ENCODE data around the gene PEX16. TPM values are rescaled to one million over a fixed set of nuclear protein-coding genes. Genes with fewer than 3 reads are reported as not detected.

PEX16 gene
- total and polyA plus RNA-seq, 5 donors from 2014 or later = 52.6 to 64.1 (median 61.4) TPM

- H3K36me3 Mint-ChIP-seq = peaks cover 6% of the 10 kb centered on the region
- peaks cover 30% of the 10 kb centered on the region for H3K27me3 Mint-ChIP-seq
- Histone ChIP-seq H3K9me3 (ENCODE audit: control insufficient read depth in 2 of 2, low read length in 2 of 2) (no peaks in the 10 kb centered on the region), H3K36me3 (ENCODE audit: control insufficient read depth, insufficient read depth, low read length) (no peaks in the 10 kb centered on the region), H3K27ac (ENCODE audit: insufficient read depth, low read length, poor library complexity, severe bottlenecking) (no peak overlapping the region), H3K4me1 (ENCODE audit: control insufficient read depth, insufficient read depth, low read length, poor library complexity, severe bottlenecking) (peaks cover 9% of the 10 kb centered on the region), H3K27me3 (ENCODE audit: control insufficient read depth, insufficient read depth, low read length) (no peaks in the 10 kb centered on the region), H3K4me3 (ENCODE audit: low read depth, low read length) (no peak overlapping the region)
- H3K27ac Mint-ChIP-seq = no peak overlapping the region
- no peak for DNase-seq
- peaks cover 0 to 5% (median 0%) of the 10 kb centered on the region in 4 donors for H3K4me1 Mint-ChIP-seq
- no peak for ATAC-seq (ENCODE audit: low read depth in 2 of 2)
- peaks cover 0 to 7% (median 0%) of the 10 kb centered on the region in 7 donors for H3K9me3 Mint-ChIP-seq
- no peak overlapping the region for H3K4me3 Mint-ChIP-seq
Measured at GRCh38 chr11:45889966-45890365, 27.7 kb downstream of the PEX16 start.

DNA sequence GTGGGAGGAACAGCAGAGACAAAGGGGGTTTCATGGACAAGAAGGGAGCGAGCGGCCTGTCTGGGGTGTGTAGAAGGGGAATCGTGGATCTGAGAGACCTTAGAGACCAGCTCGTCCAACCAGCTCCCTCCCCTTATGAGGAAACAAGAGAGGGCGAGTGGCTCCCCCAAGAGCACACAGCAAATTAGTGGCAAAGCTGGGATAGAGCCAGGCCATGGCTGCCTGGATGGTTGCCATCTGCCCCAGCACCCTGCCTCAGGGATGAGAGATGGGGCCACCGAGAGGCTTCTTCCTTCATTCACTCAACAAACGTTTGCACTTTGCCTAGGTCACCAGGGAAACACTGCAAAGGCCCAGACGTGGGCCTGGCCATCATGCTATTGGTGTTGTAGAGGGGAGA is 28.1 kb downstream of the PEX16 start:
- Mint-ChIP-seq H3K27ac (no peak overlapping the region), H3K4me3 (no peak overlapping the region), H3K9me3 (peaks cover 0 to 5% (median 0%) of the 10 kb centered on the region in 7 donors), H3K4me1 (peaks cover 0 to 8% (median 2%) of the 10 kb centered on the region in 4 donors), H3K36me3 (peaks cover 6% of the 10 kb centered on the region), H3K27me3 (peaks cover 25% of the 10 kb centered on the region)
- no peaks in the 10 kb centered on the region for H3K27me3 ChIP-seq (ENCODE audit: control insufficient read depth, insufficient read depth, low read length)
- no peaks in the 10 kb centered on the region for H3K36me3 ChIP-seq (ENCODE audit: control insufficient read depth, insufficient read depth, low read length)
- ATAC-seq (ENCODE audit: low read depth in 2 of 2) (no peak), DNase-seq (no peak)
- no peak overlapping the region for H3K27ac ChIP-seq (ENCODE audit: insufficient read depth, low read length, poor library complexity, severe bottlenecking)
- H3K4me1 ChIP-seq (ENCODE audit: control insufficient read depth, insufficient read depth, low read length, poor library complexity, severe bottlenecking) = peaks cover 10% of the 10 kb centered on the region
- no peak overlapping the region for H3K4me3 ChIP-seq (ENCODE audit: low read depth, low read length)
- no peaks in the 10 kb centered on the region for H3K9me3 ChIP-seq (ENCODE audit: control insufficient read depth in 2 of 2, low read length in 2 of 2)

- Histone ChIP-seq H3K4me1 (ENCODE audit: control insufficient read depth, insufficient read depth, low read length, poor library complexity, severe bottlenecking) (peaks cover 10% of the 10 kb centered on the region), H3K36me3 (ENCODE audit: control insufficient read depth, insufficient read depth, low read length) (no peaks in the 10 kb centered on the region), H3K27me3 (ENCODE audit: control insufficient read depth, insufficient read depth, low read length) (no peaks in the 10 kb centered on the region), H3K9me3 (ENCODE audit: control insufficient read depth in 2 of 2, low read length in 2 of 2) (no peaks in the 10 kb centered on the region), H3K4me3 (ENCODE audit: low read depth, low read length) (no peak overlapping the region), H3K27ac (ENCODE audit: insufficient read depth, low read length, poor library complexity, severe bottlenecking) (no peak overlapping the region)
- peaks cover 6% of the 10 kb centered on the region for H3K36me3 Mint-ChIP-seq
- no peak overlapping the region for H3K27ac Mint-ChIP-seq
- H3K4me1 Mint-ChIP-seq = peaks cover 0 to 13% (median 6%) of the 10 kb centered on the region in 4 donors
- H3K27me3 Mint-ChIP-seq = peaks cover 17% of the 10 kb centered on the region
- peak overlapping the region in 2 of 4 donors; percentile 45 to 63 for H3K4me3 Mint-ChIP-seq
- ATAC-seq (ENCODE audit: low read depth in 2 of 2) = no peak
- DNase-seq = no peak
- peaks cover 0 to 5% (median 0%) of the 10 kb centered on the region in 7 donors for H3K9me3 Mint-ChIP-seq
Measured at GRCh38 chr11:45887587-45887986, 30.1 kb downstream of the PEX16 start.

DNA sequence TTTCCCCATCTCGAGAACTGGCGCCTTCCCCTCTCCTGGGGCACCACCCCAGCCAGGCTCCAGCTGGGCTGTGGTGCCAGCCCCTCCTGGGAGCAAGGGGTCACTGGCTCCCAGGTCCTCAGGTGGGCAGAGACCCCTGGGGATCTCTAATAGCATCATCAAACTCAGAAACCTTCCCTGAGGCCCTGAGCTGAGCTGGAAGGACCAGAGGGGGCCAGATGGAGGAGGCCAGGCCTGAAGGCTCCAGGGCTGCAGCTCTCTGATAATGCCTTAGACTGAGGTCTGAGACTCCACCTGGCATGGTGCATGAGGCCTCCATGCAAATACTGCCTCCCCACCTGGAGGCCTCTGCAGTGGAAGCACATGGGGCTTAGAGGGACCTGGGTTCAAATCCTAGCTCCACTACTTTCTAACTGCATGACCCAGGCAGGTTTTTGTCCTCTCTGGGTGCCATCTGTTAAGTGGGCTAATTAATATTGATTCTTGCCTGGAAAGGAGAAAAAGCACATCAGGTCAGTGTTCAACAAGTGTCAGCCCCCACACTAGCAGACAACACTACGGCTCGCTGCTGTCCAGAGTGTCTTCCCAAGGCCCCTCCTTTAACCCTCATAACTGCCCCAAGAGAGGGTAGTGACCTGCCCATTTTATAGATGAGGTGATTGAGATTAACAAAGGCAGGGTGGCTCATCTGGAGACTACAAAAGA is 30.7 kb downstream of the PEX16 start:
- no peaks in the 10 kb centered on the region for H3K9me3 ChIP-seq (ENCODE audit: control insufficient read depth in 2 of 2, low read length in 2 of 2)
- Mint-ChIP-seq H3K27ac (no peak overlapping the region), H3K36me3 (peaks cover 11% of the 10 kb centered on the region), H3K4me1 (peaks cover 0 to 13% (median 6%) of the 10 kb centered on the region in 4 donors), H3K9me3 (peaks cover 0 to 5% (median 0%) of the 10 kb centered on the region in 7 donors), H3K27me3 (peaks cover 12% of the 10 kb centered on the region), H3K4me3 (peak overlapping the region in 2 of 4 donors; percentile 13 to 35)
- H3K27me3 ChIP-seq (ENCODE audit: control insufficient read depth, insufficient read depth, low read length) = no peaks in the 10 kb centered on the region
- H3K36me3 ChIP-seq (ENCODE audit: control insufficient read depth, insufficient read depth, low read length) = peaks cover 3% of the 10 kb centered on the region
- H3K27ac ChIP-seq (ENCODE audit: insufficient read depth, low read length, poor library complexity, severe bottlenecking) = no peak overlapping the region
- no peak for DNase-seq
- H3K4me1 ChIP-seq (ENCODE audit: control insufficient read depth, insufficient read depth, low read length, poor library complexity, severe bottlenecking) = peaks cover 10% of the 10 kb centered on the region
- ATAC-seq (ENCODE audit: low read depth in 2 of 2) = no peak
- no peak overlapping the region for H3K4me3 ChIP-seq (ENCODE audit: low read depth, low read length)

GRCh38 chr11:45885921-45886721 is 31.6 kb downstream of the PEX16 start:
- ATAC-seq (ENCODE audit: low read depth in 2 of 2) = no peak
- Histone ChIP-seq H3K4me3 (ENCODE audit: low read depth, low read length) (no peak overlapping the region), H3K27ac (ENCODE audit: insufficient read depth, low read length, poor library complexity, severe bottlenecking) (no peak overlapping the region), H3K36me3 (ENCODE audit: control insufficient read depth, insufficient read depth, low read length) (peaks cover 12% of the 10 kb centered on the region), H3K9me3 (ENCODE audit: control insufficient read depth in 2 of 2, low read length in 2 of 2) (no peaks in the 10 kb centered on the region), H3K4me1 (ENCODE audit: control insufficient read depth, insufficient read depth, low read length, poor library complexity, severe bottlenecking) (peaks cover 10% of the 10 kb centered on the region), H3K27me3 (ENCODE audit: control insufficient read depth, insufficient read depth, low read length) (no peaks in the 10 kb centered on the region)
- H3K4me3 Mint-ChIP-seq = peak overlapping the region in 1 of 4 donors; percentile 24
- DNase-seq = no peak
- H3K27ac Mint-ChIP-seq = no peak overlapping the region
- peaks cover 9% of the 10 kb centered on the region for H3K36me3 Mint-ChIP-seq
- peaks cover 12% of the 10 kb centered on the region for H3K27me3 Mint-ChIP-seq
- peaks cover 0 to 5% (median 0%) of the 10 kb centered on the region in 7 donors for H3K9me3 Mint-ChIP-seq
- H3K4me1 Mint-ChIP-seq = peaks cover 0 to 13% (median 6%) of the 10 kb centered on the region in 4 donors

- Mint-ChIP-seq H3K4me3 (peak within 1 kb of the TSS; percentile 73 to 84 (median 78)), H3K27ac (no peak within 1 kb of the TSS), H3K27me3 (peaks cover 8% of the 10 kb centered on the region), H3K9me3 (peaks cover 0 to 5% (median 0%) of the 10 kb centered on the region in 7 donors), H3K36me3 (peaks cover 13% of the 10 kb centered on the region), H3K4me1 (peaks cover 0 to 13% (median 6%) of the 10 kb centered on the region in 4 donors)
- Histone ChIP-seq H3K4me1 (ENCODE audit: control insufficient read depth, insufficient read depth, low read length, poor library complexity, severe bottlenecking) (peaks cover 10% of the 10 kb centered on the region), H3K4me3 (ENCODE audit: low read depth, low read length) (peak within 1 kb of the TSS; percentile 19), H3K9me3 (ENCODE audit: control insufficient read depth in 2 of 2, low read length in 2 of 2) (no peaks in the 10 kb centered on the region), H3K36me3 (ENCODE audit: control insufficient read depth, insufficient read depth, low read length) (peaks cover 19% of the 10 kb centered on the region), H3K27me3 (ENCODE audit: control insufficient read depth, insufficient read depth, low read length) (no peaks in the 10 kb centered on the region), H3K27ac (ENCODE audit: insufficient read depth, low read length, poor library complexity, severe bottlenecking) (no peak within 1 kb of the TSS)
- DNase-seq (peak; percentile 38 to 52 (median 46)), ATAC-seq (ENCODE audit: low read depth in 2 of 2) (peak; percentile 69 to 71)
Measured at GRCh38 chr11:45885274-45885920, 32.3 kb downstream of the PEX16 start, which contains the start of gene MAPK8IP1. TSS of gene MAPK8IP1 (plus strand) at chr11:45885651. CDS start at chr11:45885821, 170 bp downstream.

GRCh38 chr11:45884596-45885185 is 33.0 kb downstream of the PEX16 start:
- DNase-seq (no peak), ATAC-seq (ENCODE audit: low read depth in 2 of 2) (no peak)
- H3K4me1 ChIP-seq (ENCODE audit: control insufficient read depth, insufficient read depth, low read length, poor library complexity, severe bottlenecking) = peaks cover 10% of the 10 kb centered on the region
- H3K4me3 ChIP-seq (ENCODE audit: low read depth, low read length) = peak overlapping the region; percentile 19
- H3K9me3 ChIP-seq (ENCODE audit: control insufficient read depth in 2 of 2, low read length in 2 of 2) = no peaks in the 10 kb centered on the region
- peaks cover 8% of the 10 kb centered on the region for H3K27me3 Mint-ChIP-seq
- H3K36me3 Mint-ChIP-seq = peaks cover 18% of the 10 kb centered on the region
- H3K4me1 Mint-ChIP-seq = peaks cover 0 to 13% (median 6%) of the 10 kb centered on the region in 4 donors
- peak overlapping the region; percentile 73 to 84 (median 78) for H3K4me3 Mint-ChIP-seq
- H3K27ac ChIP-seq (ENCODE audit: insufficient read depth, low read length, poor library complexity, severe bottlenecking) = no peak overlapping the region
- no peak overlapping the region for H3K27ac Mint-ChIP-seq
- H3K27me3 ChIP-seq (ENCODE audit: control insufficient read depth, insufficient read depth, low read length) = no peaks in the 10 kb centered on the region
- peaks cover 26% of the 10 kb centered on the region for H3K36me3 ChIP-seq (ENCODE audit: control insufficient read depth, insufficient read depth, low read length)
- peaks cover 0 to 5% (median 0%) of the 10 kb centered on the region in 7 donors for H3K9me3 Mint-ChIP-seq

All from CD4-positive, CD25-positive, alpha-beta regulatory T cell (primary cell).